ENCODE data around the gene HERC5.

DNA sequence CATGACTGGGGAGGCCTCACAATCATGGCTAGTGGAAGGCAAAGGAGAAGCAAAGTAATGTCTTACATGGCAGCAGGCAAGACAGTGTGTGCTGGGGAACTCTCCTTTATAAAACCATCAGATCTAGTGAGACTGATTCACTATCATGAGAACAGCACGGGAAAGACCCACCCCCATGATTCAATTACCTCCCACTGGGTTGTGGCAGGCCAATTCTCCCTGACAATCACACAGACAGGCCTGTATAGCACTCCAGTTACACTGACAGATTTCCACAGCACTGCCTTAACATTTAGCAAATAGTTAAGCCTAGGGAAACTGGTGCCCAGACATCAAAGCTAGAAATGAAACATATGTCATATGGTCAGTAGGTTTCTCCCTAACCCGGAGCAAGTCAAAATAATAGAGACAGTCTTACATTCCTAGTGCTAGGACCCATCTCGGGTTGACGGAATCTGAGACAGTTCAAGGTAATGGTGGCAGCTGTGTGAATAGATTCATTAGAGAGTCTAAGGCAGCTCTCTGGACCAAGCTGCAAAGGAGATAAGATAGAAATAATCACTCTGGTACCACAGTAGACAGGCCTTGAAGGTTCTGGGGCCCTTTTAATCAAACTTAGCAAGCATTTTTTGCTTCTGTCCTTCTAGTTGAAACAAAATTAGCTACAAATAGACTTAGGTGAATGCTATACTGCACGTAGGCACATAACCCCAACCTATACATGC, 9.4 kb upstream of the HERC5 start:
- TF ChIP-seq POLR2A (IDR thresholded peaks at IDR 0.05): no peak
- TF ChIP-seq, protein P1, sequence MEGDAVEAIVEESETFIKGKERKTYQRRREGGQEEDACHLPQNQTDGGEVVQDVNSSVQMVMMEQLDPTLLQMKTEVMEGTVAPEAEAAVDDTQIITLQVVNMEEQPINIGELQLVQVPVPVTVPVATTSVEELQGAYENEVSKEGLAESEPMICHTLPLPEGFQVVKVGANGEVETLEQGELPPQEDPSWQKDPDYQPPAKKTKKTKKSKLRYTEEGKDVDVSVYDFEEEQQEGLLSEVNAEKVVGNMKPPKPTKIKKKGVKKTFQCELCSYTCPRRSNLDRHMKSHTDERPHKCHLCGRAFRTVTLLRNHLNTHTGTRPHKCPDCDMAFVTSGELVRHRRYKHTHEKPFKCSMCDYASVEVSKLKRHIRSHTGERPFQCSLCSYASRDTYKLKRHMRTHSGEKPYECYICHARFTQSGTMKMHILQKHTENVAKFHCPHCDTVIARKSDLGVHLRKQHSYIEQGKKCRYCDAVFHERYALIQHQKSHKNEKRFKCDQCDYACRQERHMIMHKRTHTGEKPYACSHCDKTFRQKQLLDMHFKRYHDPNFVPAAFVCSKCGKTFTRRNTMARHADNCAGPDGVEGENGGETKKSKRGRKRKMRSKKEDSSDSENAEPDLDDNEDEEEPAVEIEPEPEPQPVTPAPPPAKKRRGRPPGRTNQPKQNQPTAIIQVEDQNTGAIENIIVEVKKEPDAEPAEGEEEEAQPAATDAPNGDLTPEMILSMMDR (IDR thresholded peaks at IDR 0.05): no peak
